ENCODE results near the gene AMIGO2. TPM values are rescaled to one million over a fixed set of nuclear protein-coding genes. Genes with fewer than 3 reads are reported as not detected.

The AMIGO2 gene
- total and polyA plus RNA-seq, 9 of the 15 experiments (the other 6 are each of a cell fraction or from before 2014, with no cell fraction given): 2.0 to 8.3 (median 3.8) TPM

DNA sequence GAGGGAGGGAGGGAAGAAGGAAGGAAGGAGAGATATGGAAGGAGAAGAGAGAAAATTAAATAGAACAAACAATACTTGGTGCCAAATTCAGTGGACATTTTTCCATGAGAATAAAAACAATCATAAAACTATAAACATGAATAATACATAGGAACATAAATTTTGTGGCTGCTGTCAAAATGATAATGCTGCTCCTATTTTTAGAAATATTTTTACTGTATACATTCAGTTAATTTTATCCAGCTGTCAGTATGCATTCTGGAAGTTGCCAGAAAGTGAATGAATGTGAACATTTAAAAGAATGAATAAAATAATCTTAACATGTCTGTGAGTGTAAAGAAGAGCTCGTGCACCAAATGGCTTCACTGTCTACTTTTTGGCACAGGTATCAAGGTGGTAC, 14.2 kb downstream of the AMIGO2 start:
- H3K79me2 ChIP-seq (ENCODE audit: control insufficient read depth, insufficient read depth, low read length): no peaks in the 10 kb centered on the region
- FAIRE-seq: no peak
- intact Hi-C loops (cut with micrococcal nuclease) (no loop called here), in situ Hi-C loops (cut with MboI) (no loop called here)
- H2AFZ ChIP-seq (ENCODE audit: low read depth, low read length): no peak overlapping the region
- no peaks in the 10 kb centered on the region for H3K9me1 ChIP-seq (ENCODE audit: control insufficient read depth, insufficient read depth, low read length)
- DNase-seq (ENCODE audit: extremely low read depth in 1 of 4, low spot score in 3 of 4): no peak
- POLR2A ChIA-PET: interaction anchor here (0.5 to 1.0 kb wide), 3 partner anchors 9 to 670 kb away, joined by 3 read pairs; no protein-coding TSS in a partner anchor
- WGBS (ENCODE audit: insufficient coverage, low coverage, missing lambda C conversion rate): 29% methylated on average over 1 of the region's 1 CpG
- ATAC-seq: no peak
- no peaks in the 10 kb centered on the region for H3K4me1 ChIP-seq (replicated peaks in 1 of 2; ENCODE audit: control insufficient read depth in 2 of 2, insufficient read depth in 2 of 2, low read length in 2 of 2)
- H3K9ac ChIP-seq (ENCODE audit: insufficient read depth in 1 of 2, low read depth in 2 of 2, low read length in 2 of 2): no peak overlapping the region
- H3K9me3 ChIP-seq (replicated peaks; ENCODE audit: control insufficient read depth, insufficient read depth, low read depth, low read length): no peaks in the 10 kb centered on the region
- no peak overlapping the region for H3K4me2 ChIP-seq (ENCODE audit: insufficient read depth, low read length)
- BruUV-seq (replicated peaks): no TSS peak
- no peak overlapping the region for H3K27ac ChIP-seq (ENCODE audit: extremely low read depth, low read depth, low read length)
- no peaks in the 10 kb centered on the region for H4K20me1 ChIP-seq (replicated peaks; ENCODE audit: control insufficient read depth, insufficient read depth, low read length)
- CTCF ChIA-PET (ENCODE audit: low intra/inter-chr PET ratio): no interaction called here
- no peak overlapping the region for H3K4me3 ChIP-seq
- no peaks in the 10 kb centered on the region for H3K27me3 ChIP-seq (ENCODE audit: control insufficient read depth in 2 of 2, insufficient read depth in 2 of 2, low read length in 2 of 2)
- no peaks in the 10 kb centered on the region for H3K36me3 ChIP-seq (ENCODE audit: control insufficient read depth, insufficient read depth, low read length)
- TF ChIP-seq ATF7 (IDR thresholded peaks at IDR 0.05): no peak
- no peak for TF ChIP-seq CEBPZ (IDR thresholded peaks at IDR 0.05; ENCODE audit: borderline replicate concordance, low read depth, low read length)
- no peak for TF ChIP-seq BRD4 (IDR thresholded peaks at IDR 0.05)
- no peak for TF ChIP-seq L3MBTL2 (IDR thresholded peaks at IDR 0.05)
- TF ChIP-seq ZNF41 (CRISPR knock-in tag; conservative IDR thresholded peaks at IDR 0.05): no peak
- no peak for TF ChIP-seq CREB5 (CRISPR knock-in tag; IDR thresholded peaks at IDR 0.05)
- TF ChIP-seq ZNF354B (CRISPR knock-in tag; IDR thresholded peaks at IDR 0.05): no peak
- TF ChIP-seq TSC22D4 (tag; IDR thresholded peaks at IDR 0.05): no peak
- TF ChIP-seq ZNF311 (CRISPR knock-in tag; IDR thresholded peaks at IDR 0.05): no peak
- no peak for TF ChIP-seq ZNF175 (CRISPR knock-in tag; IDR thresholded peaks at IDR 0.05; ENCODE audit: low read depth)
- no peak for TF ChIP-seq TOE1 (IDR thresholded peaks at IDR 0.05; ENCODE audit: borderline replicate concordance)
- TF ChIP-seq TOE1 (CRISPR knock-in tag; IDR thresholded peaks at IDR 0.05; ENCODE audit: borderline replicate concordance, low read depth): no peak
- TF ChIP-seq MITF (IDR thresholded peaks at IDR 0.05): no peak
- TF ChIP-seq PYGO2 (tag; IDR thresholded peaks at IDR 0.05): no peak
- TF ChIP-seq, protein P1, sequence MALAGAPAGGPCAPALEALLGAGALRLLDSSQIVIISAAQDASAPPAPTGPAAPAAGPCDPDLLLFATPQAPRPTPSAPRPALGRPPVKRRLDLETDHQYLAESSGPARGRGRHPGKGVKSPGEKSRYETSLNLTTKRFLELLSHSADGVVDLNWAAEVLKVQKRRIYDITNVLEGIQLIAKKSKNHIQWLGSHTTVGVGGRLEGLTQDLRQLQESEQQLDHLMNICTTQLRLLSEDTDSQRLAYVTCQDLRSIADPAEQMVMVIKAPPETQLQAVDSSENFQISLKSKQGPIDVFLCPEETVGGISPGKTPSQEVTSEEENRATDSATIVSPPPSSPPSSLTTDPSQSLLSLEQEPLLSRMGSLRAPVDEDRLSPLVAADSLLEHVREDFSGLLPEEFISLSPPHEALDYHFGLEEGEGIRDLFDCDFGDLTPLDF (CRISPR knock-in tag; IDR thresholded peaks at IDR 0.05): no peak
